D341Med (cell line): ENCODE data around the gene STAT1.
"Not testable (repeated sequence)": the region's sequence is repeated elsewhere in the genome, so short reads cannot be mapped to it uniquely, and the experiment has no call there.

Experiments used
- DNase-seq: peaks from one replicate; pipeline ENCODE4 v3.0.0; 2012; ENCODE audit warnings: low spot score

The STAT1 gene

DNA sequence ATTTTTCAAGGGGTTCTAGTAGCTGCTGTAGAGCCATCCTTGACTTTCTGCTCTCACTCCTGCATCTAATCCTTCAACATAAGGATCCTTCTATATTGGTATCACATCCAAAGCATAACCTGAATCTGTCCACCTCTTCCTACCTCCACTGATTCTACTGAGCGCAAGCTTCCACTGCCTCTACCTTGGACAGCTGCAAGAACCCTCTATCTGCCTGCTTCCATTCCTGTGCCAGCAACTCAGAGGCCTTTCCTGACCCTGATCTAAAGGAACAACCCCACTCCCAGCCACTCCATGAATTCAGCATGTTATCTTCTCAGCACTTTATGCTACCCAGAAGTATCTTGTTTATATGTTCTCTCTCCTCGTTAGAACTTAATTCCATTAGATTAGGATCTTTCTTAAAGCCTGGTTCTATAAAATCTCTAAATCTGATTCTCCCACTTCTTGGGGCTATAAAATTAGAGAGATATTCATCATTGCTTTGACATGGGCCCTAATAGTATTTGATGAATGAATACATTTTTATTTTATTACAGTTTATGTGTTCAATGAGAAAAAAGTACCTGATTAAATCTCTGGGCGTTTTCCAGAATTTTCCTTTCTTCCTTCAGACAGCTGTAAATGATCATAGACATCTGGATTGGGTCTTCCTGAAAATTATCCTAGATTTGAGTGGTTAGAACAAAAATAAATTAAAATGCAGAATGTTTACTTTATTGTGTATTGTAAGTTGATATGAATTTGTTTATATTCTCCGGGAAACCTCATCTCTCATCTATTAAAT, 6.8 kb downstream of the STAT1 start:
- no peak for DNase-seq

DNA sequence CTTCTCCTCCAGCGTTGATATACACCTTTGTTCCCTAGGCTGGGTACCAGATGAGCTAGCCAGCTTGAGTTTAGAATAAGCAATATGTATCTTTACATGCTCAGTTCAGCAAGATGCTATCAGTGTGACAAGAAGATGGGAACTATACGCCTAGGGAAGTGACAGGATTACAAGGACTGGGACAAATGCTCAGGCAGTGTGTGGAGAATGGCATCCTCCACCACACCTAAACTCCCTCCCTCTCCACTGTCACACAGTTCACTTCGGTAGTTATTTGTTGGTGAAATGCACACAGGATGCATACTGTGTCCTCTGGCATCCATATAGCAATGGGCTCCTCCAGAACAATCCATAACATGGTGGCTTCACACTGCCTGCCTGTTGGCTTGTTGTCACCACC, 7.7 kb downstream of the STAT1 start:
- no peak for DNase-seq

DNA sequence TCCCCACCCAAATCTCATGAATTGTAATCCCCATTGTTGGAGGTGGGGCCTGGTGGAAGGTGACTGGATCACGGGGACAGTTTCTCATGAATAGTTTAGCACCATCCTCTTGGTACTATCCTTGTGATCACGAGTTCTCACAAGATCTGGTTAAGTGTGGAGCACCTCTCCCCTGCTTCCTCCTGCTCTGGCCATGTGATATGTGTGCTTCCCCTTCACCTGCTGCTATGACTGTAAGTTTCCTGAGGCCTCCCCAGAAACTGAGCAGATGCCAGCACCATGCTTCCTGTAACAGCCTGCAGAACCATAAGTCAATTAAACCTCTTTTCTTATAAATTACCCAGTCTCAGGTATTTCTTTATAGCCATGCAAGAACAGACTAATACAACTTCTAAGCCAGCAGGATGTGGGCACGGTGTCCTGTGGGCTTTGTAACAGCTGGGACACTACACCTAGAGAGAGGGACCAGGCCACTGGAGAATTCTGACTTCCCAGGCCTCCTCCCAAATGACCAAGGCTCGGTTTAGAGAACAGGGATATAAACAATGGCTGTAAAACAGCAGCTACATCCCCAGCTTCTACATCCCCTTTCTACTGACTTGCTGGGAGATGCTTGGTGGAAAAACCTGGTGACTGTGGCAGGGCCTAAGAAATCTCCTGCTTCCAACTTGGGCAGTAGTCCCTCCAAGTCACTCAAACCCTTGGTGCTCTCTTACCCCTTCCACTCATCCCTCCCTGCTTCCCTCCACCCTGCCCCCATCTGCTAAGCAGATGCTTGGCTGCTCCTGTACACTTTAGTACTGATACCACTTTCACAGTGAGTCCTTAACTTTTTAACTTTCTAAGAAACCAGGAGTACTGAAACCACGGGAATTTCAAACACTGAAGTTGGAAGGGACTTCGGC, 10.3 kb downstream of the STAT1 start:
- DNase-seq = no peak

DNA sequence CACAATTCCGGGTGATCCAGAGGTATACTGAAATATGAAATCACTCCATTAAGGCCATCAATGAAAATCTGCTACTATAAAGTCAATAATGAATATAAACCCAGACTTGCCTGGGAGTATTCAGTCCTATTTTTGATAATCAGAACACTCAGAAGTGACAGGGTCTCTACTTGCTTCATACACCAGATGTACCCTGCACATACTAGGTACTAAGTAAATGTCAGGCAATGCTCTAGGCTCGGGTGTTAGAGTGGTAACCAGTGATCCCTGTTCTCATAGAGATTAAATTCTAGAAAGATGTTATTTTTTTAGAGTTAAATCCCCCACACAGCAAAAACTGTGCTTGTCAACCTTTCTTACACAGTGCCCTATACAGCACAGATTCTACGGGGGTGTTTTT, 12.3 kb downstream of the STAT1 start:
- DNase-seq = no peak

DNA sequence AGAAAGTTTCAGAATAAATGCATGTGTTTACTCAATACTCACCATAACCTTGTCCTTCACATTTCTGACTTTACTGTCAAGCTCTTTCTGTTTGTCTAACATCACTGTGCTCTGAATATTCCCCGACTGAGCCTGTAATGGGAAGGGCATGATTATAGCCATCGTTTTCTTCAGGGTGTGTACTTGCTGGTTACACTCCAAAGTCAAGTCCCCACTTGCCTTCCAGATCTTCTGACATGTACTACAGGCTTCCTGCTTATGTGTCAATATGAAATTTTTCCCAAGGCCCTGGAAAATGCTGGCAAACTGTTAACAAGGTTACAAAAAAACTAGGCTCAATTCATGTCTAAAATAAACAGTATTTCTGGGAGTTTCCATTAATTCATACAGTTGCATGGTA, 12.9 kb downstream of the STAT1 start:
- no peak for DNase-seq

DNA sequence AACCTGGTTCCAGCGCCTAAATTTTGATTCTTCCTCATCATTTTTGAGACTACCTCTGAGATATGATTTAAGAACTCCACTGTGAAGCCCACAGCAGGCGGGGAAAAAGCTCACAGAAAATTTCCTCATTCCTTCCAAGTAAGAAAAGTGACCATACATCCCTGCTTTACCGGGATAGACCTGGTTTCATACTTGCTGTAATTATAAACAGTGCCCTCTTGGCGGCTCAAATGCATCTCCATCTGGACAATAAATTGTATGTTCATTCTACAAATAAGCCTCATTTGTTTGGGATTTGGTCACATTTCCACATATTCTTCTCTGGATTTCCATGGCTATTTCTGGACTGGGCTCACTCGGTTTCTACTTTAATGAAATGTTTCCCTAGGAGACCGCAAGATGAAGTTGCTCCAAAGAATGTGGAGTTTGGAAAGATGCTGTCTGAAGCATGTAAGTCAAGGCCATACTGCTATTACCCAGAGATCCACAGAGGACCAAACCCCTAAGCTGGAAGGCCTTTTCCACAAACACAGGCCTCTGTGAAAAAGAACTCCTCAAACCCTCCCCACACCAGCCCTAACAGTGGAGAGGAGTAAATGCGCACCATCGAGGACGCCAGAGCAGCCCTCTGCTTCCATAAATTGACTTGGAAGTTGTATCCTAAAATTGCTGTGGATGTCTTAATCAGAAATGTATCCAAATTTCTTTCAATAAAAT, 13.9 kb downstream of the STAT1 start:
- DNase-seq = no peak

DNA sequence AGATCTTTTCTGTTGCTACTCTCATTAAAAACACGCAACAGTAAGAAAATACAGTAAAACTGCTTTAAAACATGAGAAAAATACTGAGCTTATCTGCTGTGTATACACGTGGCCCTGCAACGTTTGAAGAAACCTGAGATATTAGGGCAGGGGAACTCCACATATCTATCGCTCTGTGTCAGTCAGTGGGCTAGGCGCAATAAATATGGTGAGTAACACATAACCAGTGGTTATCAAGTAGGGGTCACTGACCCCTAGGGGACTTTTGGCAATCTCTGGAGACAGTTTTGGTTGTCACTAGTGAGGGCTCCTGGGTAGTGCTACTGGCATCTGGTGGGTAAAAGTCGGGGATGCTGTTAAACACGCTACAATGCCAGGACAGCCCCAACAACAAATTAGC, 14.9 kb downstream of the STAT1 start:
- no peak for DNase-seq

DNA sequence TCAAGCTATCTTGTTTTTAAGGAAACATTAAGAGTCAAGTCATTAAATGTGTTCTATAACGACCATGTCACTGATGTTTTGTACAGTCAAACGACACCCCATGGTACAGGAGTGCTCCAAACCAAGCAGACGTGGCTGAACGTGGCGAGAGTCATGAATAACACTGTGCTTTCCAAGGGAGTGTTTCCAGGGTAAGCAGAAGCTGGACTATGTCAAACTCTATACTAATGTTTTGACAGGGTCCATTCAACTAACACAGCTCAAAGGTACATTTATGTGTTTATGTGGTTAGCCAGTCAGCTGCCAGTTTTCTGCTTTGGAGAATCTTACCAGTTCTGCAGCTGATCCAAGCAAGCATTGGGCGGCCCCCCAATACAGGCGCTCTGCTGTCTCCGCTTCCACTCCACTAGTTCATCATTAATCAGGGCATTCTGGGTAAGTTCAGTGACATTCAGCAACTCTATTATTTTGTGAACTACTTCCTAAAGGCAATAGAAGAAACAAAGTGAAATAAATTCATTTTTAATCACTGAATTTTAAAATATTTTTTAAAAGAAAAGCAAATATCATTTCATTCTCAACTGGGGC, 16.4 kb downstream of the STAT1 start:
- no peak for DNase-seq

DNA sequence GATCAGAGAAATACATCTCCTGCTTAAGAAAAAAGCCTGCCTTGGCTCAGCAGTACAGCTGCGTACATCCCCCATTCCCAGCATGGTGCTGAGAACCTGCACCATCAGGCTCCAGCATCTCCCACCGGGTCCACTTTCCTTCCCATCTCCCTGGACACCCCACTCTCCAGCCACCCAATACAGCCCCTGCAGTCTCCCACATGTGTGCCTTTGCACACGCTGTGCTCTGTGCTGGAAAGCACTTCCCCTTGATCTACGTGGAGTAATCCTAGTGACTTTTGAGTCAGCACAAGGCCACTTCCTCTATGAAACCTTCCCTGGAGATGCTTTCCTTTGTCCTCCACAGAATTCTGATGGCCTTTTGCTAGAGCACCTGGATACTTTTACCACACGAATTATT, 17.0 kb downstream of the STAT1 start:
- no peak for DNase-seq

DNA sequence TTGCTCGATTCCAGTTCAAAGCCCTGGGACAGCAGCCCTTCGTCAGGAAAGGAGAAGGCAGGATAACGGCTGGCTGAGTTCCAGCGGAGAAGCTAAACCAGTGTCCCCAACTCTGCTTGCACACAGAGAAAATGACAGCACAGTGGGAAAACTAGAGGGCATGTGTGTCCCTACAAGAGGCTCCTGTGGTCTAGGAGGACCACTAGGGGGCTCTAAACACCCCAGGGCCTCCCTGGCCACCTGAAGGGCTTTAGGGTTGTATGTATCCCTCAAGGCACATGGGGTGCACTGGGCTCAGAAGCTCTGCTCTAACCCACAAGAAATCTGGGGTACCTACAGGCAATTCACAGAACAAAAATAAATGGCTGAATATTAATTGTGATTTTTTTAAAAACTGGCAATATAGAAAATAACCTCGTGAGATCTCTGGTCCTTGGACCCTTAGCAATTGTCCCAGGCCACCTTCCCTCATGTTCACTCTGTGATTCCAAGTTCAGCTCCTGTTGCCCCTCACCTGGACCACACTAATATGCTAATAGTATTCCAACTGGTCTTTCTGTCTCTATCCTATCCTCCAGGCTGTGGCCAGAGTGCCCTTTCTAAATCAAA, 17.5 kb downstream of the STAT1 start:
- DNase-seq = peak; percentile 77

DNA sequence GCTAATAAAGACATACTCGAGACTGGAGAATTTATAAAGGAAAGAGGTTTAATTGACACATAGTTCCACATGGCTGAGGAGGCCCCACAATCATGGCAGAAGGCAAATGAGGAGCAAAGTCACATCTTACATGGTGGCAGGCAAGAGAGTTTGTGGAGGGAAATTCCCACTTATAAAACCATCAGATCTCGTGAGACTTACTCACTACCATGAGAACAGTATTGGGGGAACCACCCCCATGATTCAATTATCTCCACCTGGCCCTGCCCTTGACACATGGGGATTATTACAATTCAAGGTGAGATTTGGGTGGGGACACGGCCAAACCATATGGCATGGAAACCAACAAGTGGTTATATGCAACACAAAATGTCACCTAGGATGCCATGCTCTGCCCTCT, 18.7 kb downstream of the STAT1 start:
- DNase-seq = not testable (repeated sequence)

DNA sequence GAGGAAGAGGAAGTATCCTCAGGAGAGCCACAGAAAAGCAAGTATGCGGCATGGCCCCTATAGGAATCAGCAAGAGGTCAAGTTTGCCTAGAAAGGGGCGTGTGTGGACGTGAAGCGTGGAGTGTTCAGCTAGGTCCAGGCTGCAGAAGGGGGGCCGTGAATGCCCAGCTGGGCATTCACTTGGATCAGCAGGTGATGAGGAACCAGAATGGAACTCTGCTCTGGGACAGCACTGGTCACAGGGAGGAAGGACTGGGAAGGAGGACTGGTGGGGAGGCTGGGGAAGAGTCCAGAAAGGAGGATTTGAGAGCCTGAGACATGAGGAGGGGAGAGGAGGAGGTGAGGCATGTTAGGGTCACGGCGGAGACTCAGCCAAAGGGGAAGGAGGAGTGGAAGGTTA, 19.8 kb downstream of the STAT1 start:
- no peak for DNase-seq

DNA sequence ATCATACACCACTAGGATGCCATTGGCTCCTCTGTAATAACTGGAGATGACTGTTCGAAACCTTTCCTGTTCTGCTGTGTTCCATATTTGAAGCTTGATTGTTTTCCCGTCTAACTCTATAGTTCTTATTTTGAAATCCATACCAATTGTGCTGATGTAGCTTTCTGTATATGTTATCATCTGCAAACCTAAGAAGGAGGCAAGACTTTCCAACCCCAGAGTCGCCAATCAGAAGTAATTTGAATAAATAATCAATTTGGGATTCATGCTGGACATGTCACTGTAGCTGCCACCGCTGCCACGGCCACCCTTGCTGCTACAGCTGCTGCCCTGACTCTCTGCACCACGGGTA, 20.7 kb downstream of the STAT1 start:
- DNase-seq = no peak

DNA sequence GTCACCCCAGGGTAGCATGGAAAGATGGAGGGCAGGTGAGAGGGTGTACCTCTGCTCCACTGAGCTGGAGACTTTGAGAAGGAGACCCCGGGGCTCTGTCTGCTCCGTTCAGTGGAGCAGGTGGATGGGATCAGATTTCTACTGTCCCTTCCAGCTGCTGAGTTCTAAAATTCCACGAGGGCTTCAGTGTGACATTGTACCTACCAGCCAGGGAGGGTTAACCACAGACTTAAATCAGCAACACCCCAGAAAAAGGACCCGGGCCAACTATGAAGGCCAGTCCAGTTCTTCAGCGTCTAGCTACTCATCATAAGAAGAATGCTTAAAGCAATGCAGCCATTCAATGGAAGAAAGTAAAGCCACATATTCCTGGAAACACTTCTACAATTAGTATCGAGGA, 23.8 kb downstream of the STAT1 start:
- DNase-seq = no peak

DNA sequence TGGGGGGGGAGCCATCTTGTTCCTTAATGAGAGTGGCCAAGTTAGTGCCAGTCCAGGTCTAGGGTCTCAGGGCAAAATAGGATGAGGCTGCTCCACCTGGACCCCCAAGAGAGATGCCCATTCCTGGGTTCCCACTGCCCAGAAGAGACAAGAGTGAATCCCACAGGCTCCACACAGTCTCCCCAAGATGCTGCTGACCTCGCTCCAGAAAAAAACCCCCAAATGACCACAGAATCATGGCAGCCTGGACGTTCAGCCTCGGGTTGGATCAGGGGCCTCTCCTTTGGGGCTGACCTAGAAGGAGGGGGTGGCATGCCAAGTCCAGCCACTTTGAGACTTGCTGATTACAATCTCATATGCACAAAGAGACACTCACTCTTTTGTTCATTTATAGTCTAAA, 25.1 kb downstream of the STAT1 start:
- no peak for DNase-seq

DNA sequence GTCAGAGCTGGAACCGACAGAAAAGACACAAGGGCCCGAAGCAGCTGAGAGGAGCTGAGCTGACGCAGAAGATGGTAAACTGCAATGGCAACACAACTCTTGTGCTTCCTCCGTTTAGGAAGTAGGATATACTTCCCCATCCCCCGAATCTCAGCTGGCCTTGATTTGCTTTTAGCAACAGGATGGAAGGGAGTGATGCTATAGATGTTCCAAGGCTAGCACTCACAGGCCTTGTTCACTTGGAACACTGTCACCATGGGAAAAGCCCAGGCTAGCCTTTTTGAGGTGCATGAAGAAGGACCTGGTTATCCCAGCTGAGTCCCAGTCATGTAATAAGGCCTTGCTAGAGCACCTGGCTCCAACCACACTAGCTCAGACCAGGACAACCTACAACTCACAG, 26.0 kb downstream of the STAT1 start:
- no peak for DNase-seq

DNA sequence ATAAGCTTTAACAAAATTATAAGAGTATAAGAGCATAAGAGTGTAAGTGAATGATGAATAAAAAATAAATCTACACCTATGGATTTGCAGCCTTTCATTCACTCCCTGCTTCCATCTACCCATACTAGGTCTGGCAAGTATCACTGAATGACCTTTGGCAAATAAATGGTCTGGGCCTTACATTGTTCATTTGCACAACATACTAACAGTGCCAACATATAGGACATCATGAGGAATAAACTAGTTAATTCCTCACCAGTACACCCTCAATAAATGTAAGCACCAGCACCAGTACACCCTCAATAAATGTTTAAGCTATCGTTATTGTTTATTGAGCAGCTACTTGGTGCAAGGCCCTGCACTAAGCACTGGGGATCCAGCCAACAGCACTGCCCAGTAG, 26.9 kb downstream of the STAT1 start:
- DNase-seq = no peak

DNA sequence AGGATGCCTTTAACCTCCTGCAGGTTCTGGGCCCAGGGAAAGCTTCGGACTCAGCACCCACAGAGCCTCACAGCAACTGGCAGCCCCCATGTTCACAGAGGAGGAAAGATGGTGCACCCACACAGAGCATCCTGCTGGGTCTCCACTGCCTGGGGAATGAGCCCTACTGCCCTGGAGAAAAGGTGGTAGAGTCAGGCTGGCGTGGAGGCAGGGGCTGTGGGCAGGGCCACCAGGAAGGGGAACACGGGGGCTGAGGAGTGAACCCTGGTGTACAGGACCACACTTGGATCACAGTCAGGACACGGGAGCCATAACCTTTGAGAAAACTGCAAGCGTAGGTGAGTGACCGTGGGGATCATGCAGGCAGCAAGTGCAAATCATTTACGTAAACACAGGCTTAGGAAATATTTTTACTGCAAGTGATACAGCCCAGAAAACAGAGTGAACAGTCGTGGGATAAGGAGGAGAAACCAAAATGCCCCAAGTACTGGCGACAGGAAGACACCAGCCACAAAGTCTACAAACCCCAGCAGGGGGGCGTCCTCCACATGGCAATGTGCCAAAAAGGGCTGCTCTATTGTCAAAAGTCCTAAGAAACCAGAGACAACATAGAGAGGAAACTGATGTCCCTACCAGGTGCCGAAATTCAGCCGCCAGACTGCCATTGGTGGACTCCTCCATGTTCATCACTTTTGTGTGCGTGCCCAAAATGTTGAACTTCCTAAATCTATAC, 27.6 kb downstream of the STAT1 start:
- DNase-seq = no peak

DNA sequence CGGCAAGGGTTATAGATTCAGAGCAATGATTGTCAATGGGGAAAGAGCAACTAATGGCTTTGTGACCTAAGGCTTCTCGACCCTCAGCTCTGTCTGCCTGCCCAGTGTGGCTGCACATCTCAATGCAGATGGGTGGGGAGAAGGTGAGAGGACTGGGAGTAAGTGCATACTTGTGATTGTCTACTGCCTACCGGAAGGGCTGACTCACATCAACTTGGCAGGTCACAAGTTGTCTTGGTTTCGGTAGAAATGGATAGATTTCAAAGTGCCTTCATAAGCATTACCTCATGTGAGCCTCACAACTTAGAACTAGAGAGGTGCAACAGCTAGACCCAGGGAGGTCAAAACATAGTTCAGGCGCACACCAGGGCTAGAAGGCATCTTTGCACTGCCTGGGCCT, 29.4 kb downstream of the STAT1 start:
- no peak for DNase-seq

DNA sequence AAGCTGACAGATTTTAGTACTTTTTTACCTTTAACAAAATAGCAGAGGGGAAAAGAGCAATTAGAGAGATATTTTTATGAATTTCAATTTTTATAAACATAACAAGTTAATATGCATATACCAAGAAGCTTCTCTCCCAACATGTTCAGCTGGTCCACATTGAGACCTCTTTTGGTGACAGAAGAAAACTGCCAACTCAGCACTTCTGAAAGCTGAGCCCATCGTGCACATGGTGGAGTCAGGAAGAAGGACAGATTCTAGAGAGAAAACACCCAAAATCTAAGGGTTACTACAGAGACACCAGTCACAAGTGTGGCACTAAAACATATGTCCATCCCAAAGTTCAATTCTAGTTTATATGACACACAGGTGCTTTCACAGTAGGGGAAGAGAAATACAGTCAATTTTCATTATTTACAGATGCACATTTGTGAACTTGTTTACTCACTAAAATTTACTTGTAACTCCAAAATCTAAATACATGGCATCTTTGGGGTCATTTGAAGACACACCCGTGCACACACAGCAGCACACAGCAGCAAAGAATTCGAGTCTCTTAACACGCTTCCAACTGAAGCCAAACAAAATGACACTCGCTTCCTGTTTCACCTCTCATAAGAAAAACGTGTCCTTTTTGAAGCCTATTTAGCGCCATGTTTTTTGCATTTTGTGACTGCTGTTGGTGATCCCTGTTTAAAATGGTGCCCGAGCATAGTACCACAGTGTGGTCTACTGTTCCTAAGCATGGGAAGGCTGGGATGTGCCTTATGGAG, 31.5 kb downstream of the STAT1 start:
- no peak for DNase-seq

DNA sequence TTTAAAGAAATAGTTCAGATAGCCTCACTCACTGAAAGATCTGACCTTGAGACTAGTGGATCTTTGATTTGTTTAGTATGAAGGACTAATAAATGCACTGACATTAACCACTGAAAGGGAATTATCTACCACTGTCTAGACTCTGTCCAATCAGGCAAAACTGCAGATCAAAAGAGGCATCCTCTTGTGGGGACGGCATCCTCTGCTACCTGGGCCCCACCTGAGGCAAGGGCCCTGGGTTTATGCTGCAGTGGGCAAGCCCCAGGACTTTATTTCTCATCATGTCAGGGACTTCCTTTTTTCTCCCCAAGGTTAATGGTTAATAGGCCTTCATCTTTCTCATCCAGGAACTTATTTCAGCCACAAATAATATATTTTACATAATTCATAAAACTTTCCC, 32.2 kb downstream of the STAT1 start:
- DNase-seq = no peak
